HG03159 (cell line): ENCODE results near the gene ELK4.

Experiments used
- ATAC-seq: cut with Tn5 transposase; IDR thresholded peaks from one replicate; pipeline ENCODE4 v1.9.1; 2021; ENCODE audit warnings: mild to moderate bottlenecking, moderate library complexity; ENCODE audit not compliant: unreplicated experiment

Gene ELK4

DNA sequence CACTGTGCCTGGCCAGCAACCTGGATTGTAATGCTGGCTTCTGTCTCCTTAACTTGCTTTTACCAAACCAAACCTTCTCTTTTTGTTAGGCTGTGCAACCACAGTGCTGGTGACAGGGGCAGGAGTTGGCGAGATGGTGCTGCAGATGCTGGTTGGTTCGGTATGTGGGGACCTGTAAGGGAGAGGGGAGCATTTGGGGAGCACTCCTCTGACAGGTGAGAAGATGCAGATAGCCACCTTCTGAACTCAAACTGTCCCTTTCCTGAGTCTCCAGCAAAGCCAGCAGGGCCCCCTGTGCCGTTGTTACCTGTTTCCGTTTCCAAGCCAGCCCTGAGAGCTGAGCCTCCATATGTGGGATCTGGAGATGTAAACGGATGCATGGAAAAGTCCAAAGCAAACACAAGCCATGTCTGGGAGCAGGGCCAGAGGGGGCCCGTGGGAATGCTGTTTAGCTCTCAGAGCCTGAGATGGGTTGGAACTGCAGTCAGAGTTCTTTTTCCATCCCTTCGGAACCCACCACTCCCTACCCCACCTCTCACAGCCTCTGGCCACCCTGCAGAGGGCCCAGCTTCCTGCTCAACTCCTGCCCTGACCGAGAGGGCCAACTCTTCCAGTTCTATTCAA, 34.0 kb downstream of the ELK4 start:
- ATAC-seq: no peak

DNA sequence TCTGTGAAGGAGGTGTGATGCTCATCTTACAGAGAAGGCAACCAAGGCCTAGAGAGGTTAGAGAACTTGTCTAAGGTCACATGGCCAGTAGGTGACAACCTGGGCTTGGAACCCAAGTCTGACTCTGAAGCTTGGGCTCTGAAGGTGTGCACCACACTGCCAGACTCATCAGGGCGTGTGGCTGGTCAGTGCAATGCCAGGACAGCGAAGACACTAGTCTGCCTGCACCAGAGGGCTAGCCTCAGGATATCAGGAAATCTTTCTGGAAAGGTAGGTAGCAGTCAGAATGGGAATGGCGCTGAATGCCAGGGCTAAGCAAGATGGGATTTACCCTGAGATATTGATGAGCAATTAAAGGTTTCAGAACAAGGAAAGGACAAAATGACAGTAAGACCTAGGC, 34.9 kb downstream of the ELK4 start:
- ATAC-seq: no peak

DNA sequence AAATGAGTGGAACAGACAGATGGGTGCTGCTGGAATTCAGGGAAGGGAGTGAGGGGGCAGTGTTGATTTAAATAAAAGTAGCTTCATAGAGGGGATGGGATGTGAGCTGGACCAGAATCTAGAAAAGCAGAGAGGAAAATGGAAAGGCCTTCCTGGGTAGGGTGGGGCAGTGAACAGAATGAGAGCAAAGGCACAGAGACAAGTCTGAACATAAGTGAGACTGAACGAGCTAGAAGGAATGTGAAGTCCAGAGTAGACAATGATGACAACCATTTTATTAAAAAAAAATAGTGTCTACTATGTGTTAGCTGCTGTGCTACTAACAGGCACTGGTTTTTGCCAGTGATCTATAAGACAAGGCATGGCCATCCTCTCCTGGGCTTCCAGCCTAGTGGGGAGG, 36.0 kb downstream of the ELK4 start:
- no peak for ATAC-seq

DNA sequence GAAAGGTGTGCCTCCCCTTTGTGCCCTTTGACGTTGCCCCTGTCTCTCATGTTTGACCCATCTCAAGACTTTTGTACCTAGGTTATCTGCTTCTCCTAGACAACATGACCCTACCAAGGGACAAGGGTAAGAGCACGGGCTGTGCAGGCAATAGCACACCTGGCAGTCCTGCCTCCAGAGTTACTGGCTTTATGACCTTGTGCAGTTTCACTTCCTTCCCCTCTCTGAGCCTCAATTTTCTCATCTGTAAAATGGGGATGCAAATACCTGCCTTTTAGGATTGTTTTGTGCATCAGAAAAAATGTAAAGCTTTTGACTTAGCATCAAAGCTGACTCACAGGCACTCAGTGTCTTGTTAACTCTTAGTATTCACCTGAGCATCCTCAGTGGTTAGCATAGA, 36.4 kb downstream of the ELK4 start:
- ATAC-seq: no peak

DNA sequence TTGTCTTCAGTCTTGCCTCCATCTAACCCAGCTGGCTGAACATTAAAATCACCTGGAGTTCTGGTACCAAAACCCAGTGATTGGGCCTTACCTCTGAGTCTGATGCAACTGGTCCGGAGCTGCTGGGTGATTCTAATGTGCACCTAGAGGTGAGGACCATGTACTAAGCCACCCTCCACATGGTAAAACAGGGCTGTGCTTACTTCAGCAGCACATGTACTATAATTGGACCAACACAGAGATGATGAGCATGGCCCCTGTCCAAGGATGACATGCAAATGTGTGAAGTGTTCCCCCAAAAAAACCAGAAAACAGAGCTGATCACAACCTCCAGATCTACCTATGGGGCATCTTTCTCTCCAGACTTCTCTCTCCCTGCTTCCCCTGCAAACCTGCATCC, 37.0 kb downstream of the ELK4 start:
- no peak for ATAC-seq

DNA sequence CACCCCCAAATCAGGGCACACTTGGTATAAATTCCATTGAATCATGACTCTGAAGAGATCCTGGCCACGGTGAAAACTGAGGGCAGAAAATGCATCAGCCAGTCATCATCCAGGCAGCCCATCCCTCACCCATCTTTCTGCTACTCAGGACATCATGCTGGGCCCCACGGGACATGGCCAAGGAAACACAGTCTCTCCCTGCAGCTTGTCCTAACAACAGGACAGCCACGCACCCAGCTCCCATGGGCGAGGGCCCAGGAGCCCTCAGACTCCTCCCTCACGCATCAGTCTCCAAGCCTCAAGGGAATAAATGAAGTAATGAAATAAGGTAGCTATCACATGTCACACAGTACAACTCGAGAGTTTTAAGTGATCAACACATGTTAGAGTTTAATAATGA, 37.8 kb downstream of the ELK4 start:
- ATAC-seq: no peak

DNA sequence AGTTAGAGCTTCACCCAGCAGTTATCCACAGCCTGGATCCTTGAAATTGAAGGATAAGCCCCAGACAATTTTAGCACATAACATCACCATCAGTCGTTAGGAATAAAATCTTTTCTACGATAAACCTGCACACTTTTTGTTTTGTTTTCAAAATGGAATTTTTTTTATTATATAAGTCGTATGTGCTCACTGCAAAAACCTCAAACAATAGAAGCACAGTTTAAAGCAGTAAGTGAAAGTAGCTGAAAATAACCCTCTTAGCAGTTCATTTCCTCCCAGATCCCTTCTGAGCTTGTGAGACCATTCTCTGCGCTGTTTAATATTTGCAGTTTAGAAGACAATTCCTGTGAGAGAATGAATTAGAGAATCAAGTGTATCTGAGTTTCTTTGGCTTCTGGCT, 38.3 kb downstream of the ELK4 start:
- peak; percentile 43 for ATAC-seq

DNA sequence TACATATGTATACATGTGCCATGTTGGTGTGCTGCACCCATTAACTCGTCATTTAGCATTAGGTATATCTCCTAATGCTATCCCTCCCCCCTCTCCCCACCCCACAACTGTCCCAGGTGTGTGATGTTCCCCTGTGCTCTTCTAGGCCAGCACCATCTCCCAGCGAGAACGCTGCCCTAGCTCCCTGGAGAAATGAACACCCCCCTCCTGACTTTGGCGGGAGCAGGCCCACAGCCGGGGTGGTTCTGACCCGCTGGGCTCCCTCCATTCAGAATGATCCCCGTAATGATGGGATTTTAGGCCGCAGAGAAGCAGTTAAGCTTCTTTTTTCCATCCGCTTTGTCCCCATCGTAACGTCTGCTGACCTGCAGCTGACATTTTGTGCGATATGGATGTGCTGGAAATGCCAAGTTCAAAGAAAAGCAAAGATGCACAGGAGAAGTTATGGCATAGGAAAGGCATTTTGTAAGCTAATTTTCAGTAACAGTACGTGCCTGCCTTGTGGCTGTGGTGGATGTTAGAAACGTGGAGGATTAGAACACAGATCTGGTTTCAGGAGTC, 39.3 kb downstream of the ELK4 start:
- no peak for ATAC-seq

DNA sequence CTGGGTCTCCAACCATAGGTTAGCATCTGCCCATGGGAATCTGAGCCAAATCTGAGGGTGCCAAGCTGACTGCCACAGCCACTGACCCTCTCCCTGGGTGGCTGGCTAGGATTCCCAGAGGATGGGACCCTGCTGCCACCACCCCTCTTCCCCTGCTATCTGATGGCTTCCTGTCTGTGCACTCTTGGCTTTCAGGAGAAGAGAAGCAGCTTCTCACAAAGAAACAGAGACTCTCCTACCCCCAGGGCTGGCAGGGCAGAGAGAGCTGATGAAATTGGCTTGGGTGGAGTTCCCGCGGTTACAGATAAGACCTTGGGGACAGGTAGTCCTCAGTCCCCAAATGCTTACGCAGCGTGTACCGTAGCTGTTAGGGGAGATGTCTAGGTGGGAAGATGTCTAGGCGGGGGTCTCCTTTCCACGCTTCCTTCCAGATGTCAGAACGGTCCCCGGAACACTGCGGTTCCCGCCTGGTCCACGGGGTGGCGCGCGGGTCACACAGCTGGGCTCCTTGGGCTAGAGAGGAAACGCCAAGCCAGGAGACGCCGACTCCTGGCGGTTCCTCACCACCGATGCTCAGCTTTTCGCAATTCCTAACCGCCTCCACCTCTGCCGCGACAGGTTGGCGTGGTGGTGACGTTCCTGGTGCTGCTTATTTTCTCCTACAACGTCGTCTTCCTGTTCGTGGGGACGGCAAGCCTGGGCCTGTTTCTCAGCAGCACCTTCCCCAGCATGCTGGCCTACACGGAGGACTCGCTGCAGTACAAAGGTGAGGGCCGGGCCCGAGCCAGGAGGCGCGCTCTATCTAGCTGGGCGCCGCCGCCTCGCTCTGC, 40.1 kb downstream of the ELK4 start:
- ATAC-seq: peak; percentile 67

DNA sequence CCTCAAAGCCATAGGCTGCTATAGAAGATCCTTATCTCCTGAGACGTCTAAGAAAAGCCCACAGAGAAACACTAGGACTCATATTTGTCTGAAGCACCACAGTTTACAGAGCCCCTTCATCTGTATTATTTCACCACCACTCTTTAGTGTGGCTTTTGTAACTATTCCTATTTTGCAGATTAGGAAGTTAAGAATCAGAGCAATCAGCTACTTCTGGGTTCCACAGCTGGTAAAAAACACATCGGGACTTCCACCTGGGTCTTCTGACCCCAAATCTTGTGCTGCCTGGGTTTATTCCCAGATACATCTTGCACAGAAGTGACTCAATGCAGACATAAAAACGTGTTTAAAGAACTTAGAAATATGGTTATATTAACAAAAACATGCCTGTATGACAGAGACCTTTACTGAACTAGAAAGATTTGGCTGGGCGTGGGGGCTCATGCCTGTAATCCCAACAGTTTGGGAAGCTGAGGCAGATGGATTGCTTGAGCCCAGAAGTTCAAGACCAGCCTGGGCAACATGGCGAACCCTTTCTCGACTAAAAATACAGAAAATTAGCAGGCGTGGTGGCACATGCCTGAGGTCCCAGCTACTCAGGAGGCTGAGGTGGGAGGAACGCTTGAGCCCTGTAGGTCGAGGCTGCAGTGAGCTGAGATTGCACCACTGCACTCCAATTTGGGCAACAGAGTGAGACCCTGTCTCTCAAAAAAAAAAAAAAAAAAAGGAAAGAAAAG, 40.9 kb downstream of the ELK4 start:
- ATAC-seq: no peak

DNA sequence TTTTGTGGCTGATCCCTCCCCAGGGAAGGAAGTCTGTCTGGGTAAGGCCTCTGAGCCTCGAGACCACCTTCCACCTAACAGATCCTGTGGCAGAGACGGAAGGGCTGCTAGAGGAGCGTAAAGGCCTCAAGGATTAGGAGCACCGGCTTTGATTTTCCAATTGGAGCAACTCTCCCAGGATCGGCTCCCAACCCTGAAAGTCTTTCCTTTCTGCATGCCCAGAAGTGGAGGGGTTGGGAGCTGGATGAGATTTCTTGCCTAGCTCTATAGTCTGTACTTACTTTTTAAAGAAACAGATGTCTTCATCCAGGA, 41.4 kb downstream of the ELK4 start:
- ATAC-seq: no peak

DNA sequence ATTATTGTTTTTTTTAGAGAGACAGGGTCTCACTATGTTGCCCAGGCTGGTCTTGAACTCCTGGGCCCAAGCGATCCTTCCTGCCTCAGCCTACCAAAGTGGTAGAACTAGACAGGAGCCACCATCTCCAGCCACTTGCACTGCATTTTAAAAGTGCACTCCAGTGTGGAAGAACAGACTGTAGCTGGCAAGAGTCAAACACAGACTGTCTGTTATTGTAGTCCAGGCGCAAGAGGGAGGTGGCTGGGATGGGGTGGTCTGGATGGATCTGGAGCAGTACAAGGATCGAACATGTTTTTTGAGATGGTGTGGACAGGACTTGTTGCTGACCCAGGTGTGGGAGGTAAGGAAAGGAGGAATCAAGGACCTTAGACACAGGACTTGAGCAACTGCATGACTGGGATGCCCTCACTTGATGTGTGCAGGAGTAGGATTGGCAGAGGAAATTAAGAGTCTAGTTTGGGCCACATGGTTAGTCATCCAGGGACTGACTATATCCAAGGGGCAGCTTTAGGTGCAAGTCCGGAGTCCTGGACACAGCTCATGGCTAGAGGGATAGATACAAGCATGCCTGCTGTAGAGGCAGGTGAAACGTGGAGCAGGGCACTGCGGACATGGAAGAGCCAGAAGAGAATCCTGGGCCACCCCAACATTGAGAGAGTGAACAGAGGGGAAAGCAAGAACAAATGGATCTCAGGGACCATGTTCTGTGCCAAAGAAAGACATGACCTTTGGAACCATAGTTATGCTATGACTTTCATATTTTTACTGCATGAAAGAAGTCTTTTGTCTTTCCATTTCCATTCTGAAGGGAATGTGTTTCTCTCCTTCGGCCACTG, 42.0 kb downstream of the ELK4 start:
- ATAC-seq: no peak

DNA sequence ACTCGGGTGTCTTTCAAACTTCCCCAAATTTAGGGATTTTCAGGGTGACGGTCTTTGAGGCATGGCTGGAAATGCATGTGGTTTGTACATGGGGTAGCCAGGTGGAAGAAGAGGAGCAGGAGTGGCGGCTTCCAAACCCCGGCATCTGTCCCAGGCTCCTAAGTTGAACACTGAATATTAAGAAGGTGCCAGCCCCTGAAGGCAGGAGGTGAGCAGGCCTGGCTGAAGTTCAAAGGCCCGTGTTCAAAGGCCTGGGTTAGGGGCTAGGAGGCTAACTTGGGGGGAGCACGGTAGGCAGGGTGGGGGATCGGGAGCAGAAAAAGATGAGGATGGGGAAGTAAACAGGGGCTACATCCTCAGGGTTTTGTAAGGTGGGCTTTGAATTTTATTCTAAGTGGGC, 42.8 kb downstream of the ELK4 start:
- no peak for ATAC-seq

DNA sequence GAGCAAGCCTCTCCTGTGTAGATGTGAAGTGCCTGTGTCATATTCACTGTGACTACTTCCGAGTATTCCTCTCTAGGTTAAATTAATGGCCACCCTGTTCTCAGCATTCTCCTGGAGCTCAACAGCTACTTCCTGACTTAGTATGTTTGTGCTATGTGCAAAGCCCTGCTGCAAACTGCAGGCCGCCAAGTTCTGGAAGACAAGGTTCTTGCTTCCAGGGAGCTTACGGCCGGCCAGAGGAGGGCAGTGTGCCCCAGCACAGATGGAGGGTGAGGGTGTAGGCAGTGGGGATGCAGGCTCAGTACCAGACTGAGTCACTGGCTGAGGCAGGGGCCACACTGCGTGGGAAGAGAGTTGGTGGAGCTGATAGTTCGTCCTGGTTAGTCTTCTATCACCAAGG, 43.2 kb downstream of the ELK4 start:
- no peak for ATAC-seq

DNA sequence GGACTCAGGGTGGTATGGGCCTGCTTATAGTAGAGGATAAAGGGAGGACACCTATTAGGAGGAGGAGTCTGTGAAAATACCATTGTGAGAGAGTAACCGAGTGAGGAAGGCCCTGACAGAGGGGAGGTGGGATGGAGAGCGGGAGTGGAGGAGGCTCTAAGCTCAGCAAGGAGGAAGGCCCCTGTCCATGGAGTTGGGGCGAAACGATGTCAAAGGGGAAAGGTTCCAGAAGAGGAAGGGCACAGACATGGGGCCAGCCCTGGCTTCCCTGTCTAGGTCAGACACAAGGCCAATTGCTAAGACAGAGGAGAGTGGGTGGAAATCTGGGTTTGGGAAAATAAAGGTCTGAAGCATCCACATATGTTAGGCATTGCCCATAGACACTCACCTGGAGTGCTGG, 44.2 kb downstream of the ELK4 start:
- no peak for ATAC-seq

DNA sequence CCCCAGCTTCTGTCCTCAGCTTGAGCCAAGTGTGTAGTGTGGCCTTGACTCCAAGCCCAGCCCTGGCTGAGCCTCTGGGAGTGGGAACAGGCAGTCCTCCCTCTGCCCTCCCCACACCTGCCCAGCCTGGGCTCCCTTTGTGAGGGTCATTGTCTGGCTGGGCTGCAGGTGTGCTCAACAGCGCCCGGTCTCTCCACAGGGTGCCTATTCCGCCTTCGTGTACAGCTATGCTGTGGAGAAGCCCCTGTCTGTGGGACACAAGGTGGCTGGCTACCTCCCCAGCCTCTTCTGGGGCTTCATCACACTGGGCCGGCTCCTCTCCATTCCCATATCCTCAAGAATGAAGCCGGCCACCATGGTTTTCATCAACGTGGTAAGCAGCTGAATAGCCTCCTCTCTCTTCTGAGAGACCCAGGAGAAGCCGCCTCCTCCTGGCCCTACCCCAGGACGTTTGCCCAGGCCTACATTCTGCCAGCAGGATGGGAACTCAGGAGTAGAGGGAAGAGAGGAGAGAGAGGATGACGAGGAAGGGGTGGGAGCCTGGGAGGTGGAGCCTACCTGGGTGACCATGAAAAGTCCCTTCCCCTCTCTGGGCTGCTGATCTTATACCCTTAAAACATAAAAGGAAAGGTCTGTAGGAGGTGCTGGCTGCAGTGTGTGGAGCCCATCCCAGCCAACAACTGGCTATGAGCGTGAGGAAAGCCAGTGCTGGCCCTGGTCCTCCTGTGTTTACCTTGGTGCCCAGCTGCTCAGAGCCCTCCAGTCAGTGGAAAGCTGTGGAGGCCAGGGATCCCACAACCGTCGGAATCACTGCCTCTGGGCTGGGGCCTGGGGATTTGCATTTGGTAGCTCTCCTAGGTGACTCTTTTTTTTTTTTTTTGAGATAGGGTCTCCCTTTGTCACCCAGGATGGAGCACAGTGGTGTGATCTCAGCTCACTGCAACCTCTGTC, 45.7 kb downstream of the ELK4 start:
- no peak for ATAC-seq

DNA sequence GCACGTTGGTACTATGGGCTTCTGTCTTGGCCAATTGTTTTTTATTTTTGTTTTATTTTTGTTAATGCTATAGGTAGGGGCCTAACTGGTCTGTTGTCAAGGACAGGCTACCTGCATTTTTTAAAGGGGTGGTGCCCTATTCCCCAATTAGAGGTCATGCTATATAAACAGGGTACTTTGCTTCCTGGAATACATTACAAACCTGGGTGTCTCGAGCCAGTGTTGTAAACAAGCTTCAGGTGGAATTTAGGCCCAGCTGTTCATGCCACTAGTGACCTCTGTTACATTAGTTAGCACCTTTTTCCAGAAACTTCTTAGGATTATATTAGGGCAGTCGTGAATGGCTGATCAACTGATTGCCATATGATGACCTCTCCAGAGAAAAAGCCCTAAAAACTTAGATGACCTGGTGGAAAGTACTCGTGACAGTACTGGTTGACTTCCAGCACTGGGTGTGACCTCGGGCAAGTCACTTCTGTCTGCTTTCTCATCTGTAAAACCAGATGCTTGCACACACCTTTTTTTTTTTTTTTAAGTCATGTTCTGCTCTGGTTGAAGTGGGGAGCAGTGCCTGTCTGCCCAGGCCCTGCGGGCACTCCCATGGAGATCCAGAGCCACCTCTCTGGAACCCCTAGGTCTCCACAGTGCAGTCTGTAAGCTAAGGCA, 46.5 kb downstream of the ELK4 start:
- no peak for ATAC-seq

DNA sequence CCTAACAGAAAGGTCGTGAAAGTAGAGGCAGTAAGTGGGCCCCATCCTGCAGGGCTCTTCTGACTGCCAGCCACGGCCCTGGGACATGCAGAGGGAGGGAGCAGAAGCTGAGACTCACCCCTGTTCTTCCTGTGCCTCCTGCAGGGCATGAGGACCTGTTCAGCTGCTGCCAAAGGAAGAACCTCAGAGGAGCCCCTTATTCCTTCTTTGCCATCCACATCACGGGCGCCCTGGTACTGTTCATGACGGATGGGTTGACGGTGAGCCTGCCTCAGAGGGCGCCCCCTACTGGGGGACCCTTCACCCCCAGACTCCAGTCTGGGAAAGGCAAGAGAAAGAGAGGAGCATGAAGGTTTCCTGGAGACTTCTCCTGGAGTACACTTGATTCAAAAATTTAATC, 47.1 kb downstream of the ELK4 start:
- ATAC-seq: no peak

DNA sequence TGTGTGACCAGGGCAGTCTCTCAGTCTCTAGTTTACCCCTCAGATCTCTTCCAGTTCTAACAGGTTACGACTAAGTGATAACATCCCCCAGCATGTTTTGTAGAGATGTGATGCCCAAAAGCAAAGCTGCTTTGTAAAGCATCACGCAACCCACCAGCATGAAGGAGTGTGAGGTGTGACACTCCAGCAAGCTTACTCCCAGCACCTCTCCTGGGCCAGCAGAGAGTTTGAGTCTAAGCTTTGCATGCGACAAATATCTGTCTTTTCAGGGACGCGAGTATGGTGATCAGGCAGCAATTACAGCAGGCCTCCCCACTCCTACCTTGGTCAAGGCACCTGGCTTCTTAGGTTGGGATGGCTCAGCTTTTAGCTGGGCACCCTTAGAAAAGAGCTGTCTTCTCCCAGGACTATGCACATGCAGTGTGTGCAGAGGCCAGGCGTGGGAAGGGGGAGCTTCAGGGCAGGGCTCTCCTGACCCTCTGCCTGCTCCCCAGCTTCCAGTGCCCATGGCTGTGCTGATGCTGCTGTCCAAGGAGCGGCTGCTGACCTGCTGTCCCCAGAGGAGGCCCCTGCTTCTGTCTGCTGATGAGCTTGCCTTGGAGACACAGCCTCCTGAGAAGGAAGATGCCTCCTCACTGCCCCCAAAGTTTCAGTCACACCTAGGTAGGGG, 48.2 kb downstream of the ELK4 start:
- no peak for ATAC-seq
